ENCODE measurements around the gene TECPR1.

The TECPR1 gene, protein sequence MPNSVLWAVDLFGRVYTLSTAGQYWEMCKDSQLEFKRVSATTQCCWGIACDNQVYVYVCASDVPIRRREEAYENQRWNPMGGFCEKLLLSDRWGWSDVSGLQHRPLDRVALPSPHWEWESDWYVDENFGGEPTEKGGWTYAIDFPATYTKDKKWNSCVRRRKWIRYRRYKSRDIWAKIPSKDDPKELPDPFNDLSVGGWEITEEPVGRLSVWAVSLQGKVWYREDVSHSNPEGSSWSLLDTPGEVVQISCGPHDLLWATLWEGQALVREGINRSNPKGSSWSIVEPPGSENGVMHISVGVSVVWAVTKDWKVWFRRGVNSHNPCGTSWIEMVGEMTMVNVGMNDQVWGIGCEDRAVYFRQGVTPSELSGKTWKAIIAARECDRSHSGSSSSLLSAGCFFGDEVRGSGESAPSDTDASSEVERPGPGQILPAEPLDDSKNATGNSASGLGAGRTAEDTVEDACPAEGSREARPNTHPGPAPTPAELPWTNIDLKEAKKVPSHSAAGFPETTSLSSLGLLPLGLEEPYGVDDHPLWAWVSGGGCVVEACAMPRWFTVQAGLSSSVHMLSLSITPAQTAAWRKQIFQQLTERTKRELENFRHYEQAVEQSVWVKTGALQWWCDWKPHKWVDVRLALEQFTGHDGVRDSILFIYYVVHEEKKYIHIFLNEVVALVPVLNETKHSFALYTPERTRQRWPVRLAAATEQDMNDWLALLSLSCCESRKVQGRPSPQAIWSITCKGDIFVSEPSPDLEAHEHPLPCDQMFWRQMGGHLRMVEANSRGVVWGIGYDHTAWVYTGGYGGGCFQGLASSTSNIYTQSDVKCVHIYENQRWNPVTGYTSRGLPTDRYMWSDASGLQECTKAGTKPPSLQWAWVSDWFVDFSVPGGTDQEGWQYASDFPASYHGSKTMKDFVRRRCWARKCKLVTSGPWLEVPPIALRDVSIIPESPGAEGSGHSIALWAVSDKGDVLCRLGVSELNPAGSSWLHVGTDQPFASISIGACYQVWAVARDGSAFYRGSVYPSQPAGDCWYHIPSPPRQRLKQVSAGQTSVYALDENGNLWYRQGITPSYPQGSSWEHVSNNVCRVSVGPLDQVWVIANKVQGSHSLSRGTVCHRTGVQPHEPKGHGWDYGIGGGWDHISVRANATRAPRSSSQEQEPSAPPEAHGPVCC

DNA sequence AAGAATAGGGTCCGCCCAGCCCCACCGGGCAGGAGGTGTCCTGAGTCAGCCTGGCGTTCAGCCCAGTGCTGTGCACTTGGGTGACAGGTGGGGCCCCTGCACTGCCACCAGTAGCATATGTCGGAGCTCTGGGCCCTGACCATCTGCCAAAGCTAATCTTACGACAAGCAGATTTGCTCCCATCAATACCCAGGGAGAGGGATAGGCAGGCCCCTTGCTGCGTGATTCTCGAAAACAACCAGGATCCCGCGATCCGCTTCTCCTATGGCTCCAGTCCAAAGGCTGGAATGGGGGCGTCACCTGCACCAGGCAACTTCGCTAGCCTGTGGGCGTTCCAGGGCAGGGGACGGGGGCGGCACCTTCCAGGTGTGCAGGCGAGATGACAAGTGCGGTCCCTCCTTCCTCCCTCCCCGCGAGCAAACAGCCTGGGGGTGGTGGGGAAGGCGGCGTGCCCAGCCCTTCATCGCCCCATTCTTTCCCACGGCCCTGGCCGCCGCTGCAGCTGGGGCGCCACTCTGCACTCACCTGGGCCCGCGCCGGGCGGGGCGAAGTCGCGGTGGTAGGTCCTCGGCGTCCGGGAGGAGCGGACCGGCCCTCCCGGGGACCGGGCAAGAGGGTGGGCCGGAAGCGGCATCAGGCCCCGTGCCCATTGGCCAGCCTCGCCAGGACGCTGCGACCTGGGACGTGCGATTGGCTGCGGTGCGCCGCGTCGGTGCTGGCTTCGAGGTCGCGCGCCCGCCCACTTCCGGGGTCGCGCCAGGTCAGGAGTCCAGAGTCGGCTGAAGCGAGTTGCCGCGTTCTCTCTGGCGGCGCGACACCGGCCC lies at the start of gene TECPR1:
TECPR1 (minus strand) TSS at position 632 of the 824 bp plus-strand sequence. CDS start 6,086 bp downstream, outside the sequence.
- no peaks in the 10 kb centered on the region for H4K20me1 ChIP-seq (ENCODE audit: control insufficient read depth, insufficient read depth, low read depth, low read length)

DNA sequence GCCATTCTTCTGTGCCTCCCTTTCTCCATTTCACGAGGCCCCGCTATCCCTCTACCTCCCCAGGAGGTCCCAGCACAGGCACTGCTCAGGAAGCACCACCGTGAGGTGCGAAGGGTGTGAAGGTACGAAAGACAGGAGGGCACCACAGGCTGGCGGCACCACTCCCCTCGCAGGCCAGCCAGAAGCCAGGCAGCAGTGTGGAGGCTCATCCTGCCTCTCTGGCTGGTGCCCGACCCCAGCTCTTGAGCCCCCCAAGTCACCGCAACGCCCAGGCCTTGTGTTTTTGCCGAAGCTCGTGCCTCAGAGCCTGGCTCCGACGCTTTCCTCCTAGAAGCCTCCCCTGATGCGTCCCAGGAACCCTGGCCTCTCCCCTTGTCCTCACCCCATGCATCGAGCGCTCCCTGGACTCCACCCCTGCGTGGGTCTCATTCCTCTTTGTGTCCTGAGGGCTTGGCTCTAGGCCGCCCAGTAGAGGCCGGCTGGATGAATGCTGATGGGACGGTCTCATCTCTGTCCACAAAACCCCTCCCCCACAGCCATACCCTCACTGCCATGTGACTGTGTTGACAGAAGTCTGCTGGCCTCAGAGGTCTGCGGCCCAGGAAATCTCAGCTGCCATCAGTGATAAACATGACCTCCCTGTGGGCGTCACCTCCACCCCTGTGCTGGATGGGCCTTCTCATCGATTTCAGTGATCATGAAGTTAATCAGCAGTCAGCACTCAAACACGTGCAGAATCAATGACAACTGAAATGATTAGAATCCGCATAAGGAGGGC lies 48.8 kb upstream of the TECPR1 start:
- no peaks in the 10 kb centered on the region for H3K36me3 ChIP-seq (ENCODE audit: control insufficient read depth, low read length)
- H3K79me2 ChIP-seq (ENCODE audit: control insufficient read depth, low read length) = no peaks in the 10 kb centered on the region
- no peak overlapping the region for H3K27ac ChIP-seq (ENCODE audit: low read depth, low read length)
- no peaks in the 10 kb centered on the region for H4K20me1 ChIP-seq (ENCODE audit: control insufficient read depth, insufficient read depth, low read depth, low read length)
- no peaks in the 10 kb centered on the region for H3K9me2 ChIP-seq (replicated peaks; ENCODE audit: control insufficient read depth, low read length)
- H3K9me3 ChIP-seq (ENCODE audit: control insufficient read depth, insufficient read depth, low read length) = no peaks in the 10 kb centered on the region
- TF ChIP-seq, protein P1, sequence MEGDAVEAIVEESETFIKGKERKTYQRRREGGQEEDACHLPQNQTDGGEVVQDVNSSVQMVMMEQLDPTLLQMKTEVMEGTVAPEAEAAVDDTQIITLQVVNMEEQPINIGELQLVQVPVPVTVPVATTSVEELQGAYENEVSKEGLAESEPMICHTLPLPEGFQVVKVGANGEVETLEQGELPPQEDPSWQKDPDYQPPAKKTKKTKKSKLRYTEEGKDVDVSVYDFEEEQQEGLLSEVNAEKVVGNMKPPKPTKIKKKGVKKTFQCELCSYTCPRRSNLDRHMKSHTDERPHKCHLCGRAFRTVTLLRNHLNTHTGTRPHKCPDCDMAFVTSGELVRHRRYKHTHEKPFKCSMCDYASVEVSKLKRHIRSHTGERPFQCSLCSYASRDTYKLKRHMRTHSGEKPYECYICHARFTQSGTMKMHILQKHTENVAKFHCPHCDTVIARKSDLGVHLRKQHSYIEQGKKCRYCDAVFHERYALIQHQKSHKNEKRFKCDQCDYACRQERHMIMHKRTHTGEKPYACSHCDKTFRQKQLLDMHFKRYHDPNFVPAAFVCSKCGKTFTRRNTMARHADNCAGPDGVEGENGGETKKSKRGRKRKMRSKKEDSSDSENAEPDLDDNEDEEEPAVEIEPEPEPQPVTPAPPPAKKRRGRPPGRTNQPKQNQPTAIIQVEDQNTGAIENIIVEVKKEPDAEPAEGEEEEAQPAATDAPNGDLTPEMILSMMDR (IDR thresholded peaks at IDR 0.05; ENCODE audit: low read depth, low read length, poor library complexity, severe bottlenecking) = no peak
- no peak for TF ChIP-seq EZH2phosphoT487 (IDR thresholded peaks at IDR 0.05; ENCODE audit: borderline replicate concordance, low read length)
- no peaks in the 10 kb centered on the region for H3K27me3 ChIP-seq (ENCODE audit: control insufficient read depth, low read length)
- no peak overlapping the region for H3K4me3 ChIP-seq (ENCODE audit: low read length)
- no peak overlapping the region for H3K4me2 ChIP-seq (ENCODE audit: low read length)
- H3F3A ChIP-seq (ENCODE audit: control insufficient read depth, insufficient read depth) = no peaks in the 10 kb centered on the region
- H3K4me1 ChIP-seq (ENCODE audit: control insufficient read depth, low read length) = no peaks in the 10 kb centered on the region

More for the DNA sequence above, at the start of gene TECPR1:
- H3K9me3 ChIP-seq (ENCODE audit: control insufficient read depth, insufficient read depth, low read length) = no peaks in the 10 kb centered on the region
- no peaks in the 10 kb centered on the region for H3K9me2 ChIP-seq (replicated peaks; ENCODE audit: control insufficient read depth, low read length)
- H3K27me3 ChIP-seq (ENCODE audit: control insufficient read depth, low read length) = no peaks in the 10 kb centered on the region
- H3K4me3 ChIP-seq (ENCODE audit: low read length) = peak within 1 kb of the TSS; percentile 86
- peaks cover 16% of the 10 kb centered on the region for H3F3A ChIP-seq (ENCODE audit: control insufficient read depth, insufficient read depth)
- H3K36me3 ChIP-seq (ENCODE audit: control insufficient read depth, low read length) = peaks cover 2% of the 10 kb centered on the region; the same call in 1 of the 2 replicates
- peak within 1 kb of the TSS; percentile 81 for H3K27ac ChIP-seq (ENCODE audit: low read depth, low read length)
- peaks cover 11% of the 10 kb centered on the region for H3K79me2 ChIP-seq (ENCODE audit: control insufficient read depth, low read length)
- peaks cover 42% of the 10 kb centered on the region for H3K4me1 ChIP-seq (ENCODE audit: control insufficient read depth, low read length)
- TF ChIP-seq, protein P1 (IDR thresholded peaks at IDR 0.05; ENCODE audit: low read depth, low read length, poor library complexity, severe bottlenecking) = no peak
- TF ChIP-seq EZH2phosphoT487 (IDR thresholded peaks at IDR 0.05; ENCODE audit: borderline replicate concordance, low read length) = no peak
- peak within 1 kb of the TSS; percentile 96 for H3K4me2 ChIP-seq (ENCODE audit: low read length)
